HG03432 (cell line): ENCODE data around the gene POLR3H.

Source experiments
- ATAC-seq: cut with Tn5 transposase; IDR thresholded peaks from one replicate; pipeline ENCODE4 v1.9.1; 2021; ENCODE audit warnings: mild to moderate bottlenecking, moderate library complexity; ENCODE audit not compliant: unreplicated experiment

The POLR3H gene

GRCh38 chr22:41522813-41523212, 21.5 kb downstream of the POLR3H start:
- ATAC-seq, result no peak

- no peak for ATAC-seq
These were observed 23.1 kb downstream of the POLR3H start for GRCh38 chr22:41521126-41521525.

- no peak for ATAC-seq
These were observed 26.3 kb downstream of the POLR3H start for GRCh38 chr22:41518048-41518347.

GRCh38 chr22:41517172-41518047, 26.9 kb downstream of the POLR3H start:
- no peak for ATAC-seq

GRCh38 chr22:41516462-41516861, 27.8 kb downstream of the POLR3H start:
- no peak for ATAC-seq

GRCh38 chr22:41513391-41513790, 30.9 kb downstream of the POLR3H start:
- ATAC-seq, result no peak

- no peak for ATAC-seq
These were observed 31.7 kb downstream of the POLR3H start for GRCh38 chr22:41512421-41513194.

- no peak for ATAC-seq
These were observed 32.7 kb downstream of the POLR3H start for GRCh38 chr22:41511521-41511968.

GRCh38 chr22:41508770-41509170, 35.5 kb downstream of the POLR3H start:
- ATAC-seq, result no peak

GRCh38 chr22:41507330-41508063, 36.8 kb downstream of the POLR3H start:
- ATAC-seq, result no peak

- no peak for ATAC-seq
These were observed 38.6 kb downstream of the POLR3H start for GRCh38 chr22:41505511-41506220.

GRCh38 chr22:41504816-41505215, 39.5 kb downstream of the POLR3H start:
- no peak for ATAC-seq

GRCh38 chr22:41504397-41504796, 39.9 kb downstream of the POLR3H start:
- no peak for ATAC-seq

GRCh38 chr22:41501209-41501608, 43.1 kb downstream of the POLR3H start:
- ATAC-seq, result no peak

GRCh38 chr22:41500303-41500702, 44.0 kb downstream of the POLR3H start:
- ATAC-seq, result no peak

GRCh38 chr22:41499624-41500280, 44.5 kb downstream of the POLR3H start:
- no peak for ATAC-seq

- no peak for ATAC-seq
These were observed 45.9 kb downstream of the POLR3H start for GRCh38 chr22:41498303-41498835.

- ATAC-seq, result no peak
These were observed 52.7 kb downstream of the POLR3H start for GRCh38 chr22:41491374-41492100.

GRCh38 chr22:41488596-41489385, 55.5 kb downstream of the POLR3H start:
- ATAC-seq, result no peak
